ENCODE data around the gene RAB10.

The RAB10 gene

DNA sequence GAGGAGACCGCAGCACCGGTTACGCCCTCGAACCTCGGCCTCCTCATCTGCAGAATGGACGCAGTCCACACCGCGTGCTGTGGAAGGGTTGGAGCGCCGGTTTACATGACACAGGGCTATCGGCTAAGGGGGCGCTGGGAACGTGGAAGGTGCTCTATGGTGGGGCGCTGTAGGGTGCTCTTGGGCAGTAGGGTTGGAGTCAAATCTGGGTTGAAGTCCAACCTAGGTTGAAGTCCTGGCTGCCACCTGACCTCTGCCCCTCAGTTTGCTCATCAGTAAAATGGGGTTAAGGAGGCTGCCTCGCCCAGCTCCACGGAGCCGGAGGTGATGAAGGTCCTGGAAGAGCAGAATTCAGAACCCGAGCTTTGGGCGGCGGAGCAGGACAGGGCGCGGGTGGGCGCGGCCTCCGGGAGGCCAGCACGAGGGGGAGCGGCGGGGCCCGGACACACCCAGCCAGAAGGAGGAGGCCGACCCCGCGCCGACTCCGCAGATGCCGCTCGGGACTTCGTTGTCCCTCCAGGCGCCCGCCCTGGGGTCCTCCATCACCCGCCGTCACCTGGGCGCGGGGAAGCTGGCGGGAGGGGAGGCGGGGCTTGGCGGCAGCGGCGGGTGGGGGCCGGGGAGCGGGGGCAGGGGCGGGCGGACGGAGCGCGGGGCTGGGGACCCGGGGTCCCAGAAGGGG lies 138.4 kb downstream of the RAB10 start:
- Histone ChIP-seq H3K4me3 (ENCODE audit: low read length) (no peak overlapping the region), H2AFZ (ENCODE audit: low read depth, low read length) (no peak overlapping the region)

DNA sequence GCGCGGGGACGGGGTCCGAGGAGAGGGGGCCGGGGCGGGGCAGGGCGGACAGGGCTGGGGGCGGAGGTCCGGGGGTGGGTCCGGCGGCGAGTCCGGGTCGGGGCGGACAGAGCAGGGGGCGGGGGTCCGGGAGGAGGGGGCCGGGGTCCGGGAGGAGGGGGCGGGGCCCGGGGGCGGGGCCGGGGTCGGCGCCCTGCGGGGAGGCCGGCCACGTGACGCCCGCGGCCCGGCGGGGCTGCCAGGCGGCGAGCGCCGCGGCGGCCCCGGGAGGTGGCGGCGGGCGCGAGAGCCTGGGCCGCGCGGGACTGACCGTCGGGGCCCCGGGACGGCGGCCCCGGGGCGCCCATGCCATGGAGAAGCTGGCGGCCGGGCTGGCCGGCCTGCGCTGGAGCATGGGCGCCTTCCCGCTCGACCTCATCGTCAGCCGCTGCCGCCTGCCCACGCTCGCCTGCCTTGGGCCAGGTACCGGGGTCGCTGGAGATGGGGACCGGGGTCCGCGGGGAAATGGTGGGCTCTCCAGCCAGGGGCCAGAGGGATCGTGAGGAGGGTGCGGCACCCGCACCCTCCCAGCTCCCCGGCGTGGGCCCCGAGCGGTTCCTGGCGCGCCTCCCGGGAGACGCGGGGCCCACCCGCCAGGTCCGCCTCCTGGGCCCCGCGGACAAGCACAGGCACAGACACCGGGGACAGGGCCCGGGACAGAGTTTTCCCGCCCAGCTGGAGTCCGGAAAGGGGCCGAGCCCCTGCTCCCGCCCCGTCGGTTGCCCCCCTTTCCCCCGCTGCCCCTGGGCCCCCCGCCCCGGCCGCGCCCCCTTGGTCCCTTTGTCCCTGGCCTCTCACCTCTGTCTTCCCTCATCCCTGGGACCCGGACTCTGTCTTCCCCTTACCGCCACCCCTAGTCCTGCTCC lies 139.2 kb downstream of the RAB10 start, which contains the start of gene GAREM2:
Gene GAREM2 (plus strand): TSS at position 218 of the 905 bp plus-strand sequence. CDS start 133 bp downstream, at position 351.
- TF ChIP-seq, protein P1, sequence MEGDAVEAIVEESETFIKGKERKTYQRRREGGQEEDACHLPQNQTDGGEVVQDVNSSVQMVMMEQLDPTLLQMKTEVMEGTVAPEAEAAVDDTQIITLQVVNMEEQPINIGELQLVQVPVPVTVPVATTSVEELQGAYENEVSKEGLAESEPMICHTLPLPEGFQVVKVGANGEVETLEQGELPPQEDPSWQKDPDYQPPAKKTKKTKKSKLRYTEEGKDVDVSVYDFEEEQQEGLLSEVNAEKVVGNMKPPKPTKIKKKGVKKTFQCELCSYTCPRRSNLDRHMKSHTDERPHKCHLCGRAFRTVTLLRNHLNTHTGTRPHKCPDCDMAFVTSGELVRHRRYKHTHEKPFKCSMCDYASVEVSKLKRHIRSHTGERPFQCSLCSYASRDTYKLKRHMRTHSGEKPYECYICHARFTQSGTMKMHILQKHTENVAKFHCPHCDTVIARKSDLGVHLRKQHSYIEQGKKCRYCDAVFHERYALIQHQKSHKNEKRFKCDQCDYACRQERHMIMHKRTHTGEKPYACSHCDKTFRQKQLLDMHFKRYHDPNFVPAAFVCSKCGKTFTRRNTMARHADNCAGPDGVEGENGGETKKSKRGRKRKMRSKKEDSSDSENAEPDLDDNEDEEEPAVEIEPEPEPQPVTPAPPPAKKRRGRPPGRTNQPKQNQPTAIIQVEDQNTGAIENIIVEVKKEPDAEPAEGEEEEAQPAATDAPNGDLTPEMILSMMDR (IDR thresholded peaks at IDR 0.05; ENCODE audit: low read depth, low read length), result no peak
- TF ChIP-seq EZH2phosphoT487 (IDR thresholded peaks at IDR 0.05; ENCODE audit: low read depth), result no peak
- Histone ChIP-seq H3K4me3 (ENCODE audit: low read length) (peak within 1 kb of the TSS; percentile 76), H3K9ac (ENCODE audit: low read length) (peak within 1 kb of the TSS; percentile 48; the same call in 1 of the 2 replicates), H3K36me3 (replicated peaks; ENCODE audit: low read depth, low read length) (no peaks in the 10 kb centered on the region), H3K27me3 (ENCODE audit: low read depth, low read length) (no peaks in the 10 kb centered on the region), H4K20me1 (ENCODE audit: insufficient read depth, low read length) (no peaks in the 10 kb centered on the region), H3K79me2 (ENCODE audit: low read length) (no peaks in the 10 kb centered on the region), H2AFZ (ENCODE audit: low read depth, low read length) (no peak within 1 kb of the TSS), H3K27ac (ENCODE audit: low read length) (no peak within 1 kb of the TSS), H3K9me3 (ENCODE audit: insufficient read depth, low read length) (no peaks in the 10 kb centered on the region), H3K4me1 (ENCODE audit: low read length) (peaks cover 14% of the 10 kb centered on the region), H3K4me2 (ENCODE audit: low read length) (peak within 1 kb of the TSS; percentile 69)

More for the DNA sequence above, 138.4 kb downstream of the RAB10 start:
- H4K20me1 ChIP-seq (ENCODE audit: insufficient read depth, low read length), result no peaks in the 10 kb centered on the region
- H3K79me2 ChIP-seq (ENCODE audit: low read length), result no peaks in the 10 kb centered on the region
- H3K36me3 ChIP-seq (replicated peaks; ENCODE audit: low read depth, low read length), result no peaks in the 10 kb centered on the region
- peaks cover 14% of the 10 kb centered on the region for H3K4me1 ChIP-seq (ENCODE audit: low read length)
- H3K9me3 ChIP-seq (ENCODE audit: insufficient read depth, low read length), result no peaks in the 10 kb centered on the region
- H3K4me2 ChIP-seq (ENCODE audit: low read length), result no peak overlapping the region; the same call in 1 of the 2 replicates
- H3K27me3 ChIP-seq (ENCODE audit: low read depth, low read length), result no peaks in the 10 kb centered on the region
- H3K9ac ChIP-seq (ENCODE audit: low read length), result no peak overlapping the region
- no peak overlapping the region for H3K27ac ChIP-seq (ENCODE audit: low read length)
- no peak for TF ChIP-seq EZH2phosphoT487 (IDR thresholded peaks at IDR 0.05; ENCODE audit: low read depth)
- TF ChIP-seq, protein P1 (IDR thresholded peaks at IDR 0.05; ENCODE audit: low read depth, low read length), result no peak

DNA sequence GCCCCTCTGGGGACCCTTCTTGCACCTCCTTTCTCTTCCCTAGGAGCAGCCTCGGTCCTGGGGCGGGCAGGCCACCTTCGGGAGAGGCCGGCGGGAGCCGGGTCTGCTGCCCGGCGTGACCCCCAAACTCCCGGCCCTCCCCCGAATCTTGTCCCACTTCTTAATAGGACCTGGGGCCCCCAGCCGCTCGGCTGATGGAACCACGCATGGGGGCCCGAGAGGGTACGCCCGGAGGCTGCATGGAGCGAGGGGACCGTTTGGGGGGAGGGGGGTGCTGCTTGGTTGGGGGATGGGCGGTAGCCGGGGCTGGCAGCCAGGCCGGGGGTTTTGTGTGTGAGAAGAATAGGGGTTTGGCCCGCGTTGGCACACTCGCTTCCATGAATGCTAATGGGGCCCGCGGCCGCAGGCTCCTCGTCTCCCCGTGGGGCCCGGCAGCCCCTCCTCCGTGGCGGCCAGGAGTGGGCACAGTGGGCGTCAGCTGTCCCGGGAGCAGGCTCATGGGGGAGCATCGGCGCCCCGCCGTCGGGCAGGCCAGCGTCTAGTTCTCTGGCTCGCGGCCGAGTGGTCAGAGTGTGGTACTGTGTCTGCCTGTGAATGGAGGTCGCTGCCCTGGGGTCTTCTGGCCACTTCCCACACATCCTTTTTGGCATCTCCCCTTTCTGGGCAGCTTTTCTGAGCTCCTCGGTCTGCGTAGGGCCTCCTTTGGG lies 140.0 kb downstream of the RAB10 start:
- Histone ChIP-seq H3K9ac (ENCODE audit: low read length) (no peak overlapping the region), H4K20me1 (ENCODE audit: insufficient read depth, low read length) (no peaks in the 10 kb centered on the region), H3K79me2 (ENCODE audit: low read length) (no peaks in the 10 kb centered on the region), H3K36me3 (replicated peaks; ENCODE audit: low read depth, low read length) (no peaks in the 10 kb centered on the region), H2AFZ (ENCODE audit: low read depth, low read length) (no peak overlapping the region), H3K4me1 (ENCODE audit: low read length) (peaks cover 14% of the 10 kb centered on the region), H3K27ac (ENCODE audit: low read length) (no peak overlapping the region), H3K9me3 (ENCODE audit: insufficient read depth, low read length) (no peaks in the 10 kb centered on the region), H3K4me3 (ENCODE audit: low read length) (peak overlapping the region; percentile 76; the same call in 1 of the 2 replicates), H3K4me2 (ENCODE audit: low read length) (no peak overlapping the region; the same call in 1 of the 2 replicates), H3K27me3 (ENCODE audit: low read depth, low read length) (no peaks in the 10 kb centered on the region)
- TF ChIP-seq EZH2phosphoT487 (IDR thresholded peaks at IDR 0.05; ENCODE audit: low read depth), result no peak
- TF ChIP-seq, protein P1 (IDR thresholded peaks at IDR 0.05; ENCODE audit: low read depth, low read length), result no peak
